GM18870 (cell line): Measurements from ENCODE around the gene RGL2.
"Not testable (repeated sequence)": the region's sequence is repeated elsewhere in the genome, so short reads cannot be mapped to it uniquely, and the experiment has no call there.

Source experiments
- ATAC-seq: cut with Tn5 transposase; IDR thresholded peaks from one replicate; pipeline ENCODE4 v1.9.1; 2021; ENCODE audit warnings: moderate library complexity; ENCODE audit not compliant: unreplicated experiment

The RGL2 gene

GRCh38 chr6:33294086-33294823 lies 4.5 kb downstream of the RGL2 start:
- ATAC-seq, result no peak

- no peak for ATAC-seq
These were observed 5.6 kb downstream of the RGL2 start for GRCh38 chr6:33292996-33293682.

- ATAC-seq, result no peak
These were observed 8.3 kb downstream of the RGL2 start for GRCh38 chr6:33290459-33290858.

- ATAC-seq, result no peak
These were observed 8.9 kb downstream of the RGL2 start for GRCh38 chr6:33289784-33290315.

GRCh38 chr6:33288921-33289783 lies 9.6 kb downstream of the RGL2 start, which contains the start of the genes PFDN6 and WDR46:
Gene PFDN6 (plus strand): TSS chr6:33289601. CDS start chr6:33289857, 256 bp downstream.
Gene WDR46 (minus strand): TSS chr6:33289239. CDS start chr6:33289170, 69 bp downstream.
- peak; percentile 68 for ATAC-seq

- no peak for ATAC-seq
These were observed 10.4 kb downstream of the RGL2 start for GRCh38 chr6:33288141-33288920.

GRCh38 chr6:33286946-33287914 lies 11.5 kb downstream of the RGL2 start:
- ATAC-seq, result no peak

GRCh38 chr6:33285214-33285613 lies 13.5 kb downstream of the RGL2 start:
- ATAC-seq, result not testable (repeated sequence)

GRCh38 chr6:33280539-33280938 lies 18.2 kb downstream of the RGL2 start:
- no peak for ATAC-seq

- ATAC-seq, result no peak
These were observed 18.7 kb downstream of the RGL2 start for GRCh38 chr6:33279971-33280511.

GRCh38 chr6:33279257-33279695 lies 19.5 kb downstream of the RGL2 start:
- ATAC-seq, result no peak

GRCh38 chr6:33278810-33279209 lies 19.9 kb downstream of the RGL2 start:
- ATAC-seq, result no peak

- no peak for ATAC-seq
These were observed 20.4 kb downstream of the RGL2 start for GRCh38 chr6:33278392-33278741.

GRCh38 chr6:33277663-33278391 lies 20.9 kb downstream of the RGL2 start:
- ATAC-seq, result peak; percentile 8

GRCh38 chr6:33276864-33277662 lies 21.7 kb downstream of the RGL2 start, which contains the start of gene B3GALT4:
Gene B3GALT4 (plus strand): TSS chr6:33277123. CDS start chr6:33277420, 297 bp downstream.
- peak; percentile 37 for ATAC-seq

GRCh38 chr6:33276581-33276863 lies 22.2 kb downstream of the RGL2 start:
- no peak for ATAC-seq

GRCh38 chr6:33275795-33276580 lies 22.8 kb downstream of the RGL2 start:
- ATAC-seq, result not testable (repeated sequence)
